Adipocyte (in vitro differentiated cells): ENCODE measurements around the gene TACSTD2.
"Not testable (repeated sequence)": the region's sequence is repeated elsewhere in the genome, so short reads cannot be mapped to it uniquely, and the experiment has no call there.

Experiments used
- DNase-seq: peaks from one replicate; pipeline ENCODE4 v3.0.0-alpha.2; 2015; ENCODE audit warnings: low read depth
- H3K27me3 ChIP-seq: replicated peaks from 2 replicates; pipeline ENCODE4 v1.7.0; 2013; ENCODE audit warnings: mild to moderate bottlenecking, low read length, moderate library complexity; ENCODE audit not compliant: control insufficient read depth, insufficient read depth
- H3K36me3 ChIP-seq: 2 replicates; pipeline ENCODE4 v1.7.0; 2013; ENCODE audit warnings: low read length, mild to moderate bottlenecking, moderate library complexity; ENCODE audit not compliant: control insufficient read depth, insufficient read depth, severe bottlenecking
- H3K4me1 ChIP-seq: 2 replicates; pipeline ENCODE4 v1.7.0; 2013; ENCODE audit warnings: mild to moderate bottlenecking, low read length, moderate library complexity; ENCODE audit not compliant: control insufficient read depth, insufficient read depth
- H3K4me3 ChIP-seq: 2 replicates; pipeline ENCODE4 v1.7.0; 2013; ENCODE audit warnings: mild to moderate bottlenecking, low read length, moderate library complexity
- H3K9ac ChIP-seq: 2 replicates; pipeline ENCODE4 v1.7.0; 2013; ENCODE audit warnings: mild to moderate bottlenecking, low read length, moderate library complexity
- H3K9me3 ChIP-seq: 2 replicates; pipeline ENCODE4 v1.7.0; 2013; ENCODE audit warnings: mild to moderate bottlenecking, low read length, moderate library complexity; ENCODE audit not compliant: control insufficient read depth

The TACSTD2 gene

DNA sequence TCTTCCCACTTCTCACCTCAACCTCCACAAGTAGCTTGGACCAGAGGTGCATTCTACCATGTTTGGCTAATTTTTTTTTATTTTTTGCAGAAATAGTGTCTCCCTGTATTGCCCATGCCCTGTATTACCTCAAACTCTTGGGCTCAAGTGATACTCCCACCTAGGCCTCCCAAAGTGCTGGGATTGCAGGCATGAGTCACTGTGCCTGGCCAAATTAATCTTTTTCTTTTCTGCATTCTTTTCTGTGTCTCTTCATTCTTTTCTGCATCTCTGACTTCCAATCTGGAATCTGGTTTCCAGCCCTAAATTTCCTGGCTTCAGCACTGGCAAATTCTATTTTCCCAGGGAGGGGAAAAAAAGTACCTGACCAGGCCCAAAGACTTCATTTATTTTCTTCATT, 31.2 kb upstream of the TACSTD2 start:
- H3K4me3 ChIP-seq: no peak overlapping the region

DNA sequence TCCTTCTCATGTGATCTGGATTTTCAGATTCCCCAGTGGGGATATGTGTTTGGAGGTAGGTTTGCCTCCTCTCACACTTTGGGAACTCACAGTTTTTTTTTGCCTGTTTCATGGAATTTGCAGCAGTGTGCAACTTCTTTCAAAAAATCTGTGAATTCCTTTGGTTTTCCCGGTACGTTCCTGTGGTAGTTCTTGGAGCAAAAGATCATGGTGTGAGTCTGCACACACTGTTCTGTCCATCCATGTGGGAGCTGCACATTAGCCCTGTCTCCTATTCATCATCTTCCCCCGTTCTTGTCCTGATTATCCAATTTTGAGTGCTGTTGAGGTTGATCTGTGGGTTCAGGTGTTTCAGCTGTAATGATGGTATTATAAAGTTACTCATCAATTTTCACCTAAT, 30.3 kb upstream of the TACSTD2 start:
- no peak for DNase-seq
- Histone ChIP-seq H3K36me3 (no peaks in the 10 kb centered on the region), H3K9me3 (peaks cover 14% of the 10 kb centered on the region), H3K27me3 (no peaks in the 10 kb centered on the region), H3K4me3 (no peak overlapping the region), H3K4me1 (no peaks in the 10 kb centered on the region), H3K9ac (no peak overlapping the region)

More for the DNA sequence above, 31.2 kb upstream of the TACSTD2 start:
- Histone ChIP-seq H3K4me1 (no peaks in the 10 kb centered on the region), H3K9ac (no peak overlapping the region), H3K9me3 (peaks cover 15% of the 10 kb centered on the region), H3K27me3 (no peaks in the 10 kb centered on the region), H3K36me3 (no peaks in the 10 kb centered on the region)
- DNase-seq: no peak

DNA sequence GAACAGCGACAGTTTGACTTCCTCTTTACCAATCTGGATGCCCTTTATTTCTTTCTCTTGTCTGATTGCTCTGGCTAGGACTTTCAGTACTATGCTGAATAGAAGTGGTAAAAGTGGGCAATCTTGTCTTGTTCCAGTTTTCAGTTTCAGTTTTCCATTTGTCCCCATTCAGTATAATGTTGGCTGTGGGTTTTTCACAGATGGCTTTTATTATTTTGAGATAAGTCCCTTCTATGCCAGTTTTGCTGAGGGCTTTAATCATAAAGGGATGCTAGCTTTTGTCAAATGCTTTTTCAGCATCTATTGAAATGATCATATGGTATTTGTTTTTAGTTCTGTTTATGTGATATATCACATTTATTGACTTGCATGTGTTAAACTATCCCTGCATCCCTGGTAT, 24.9 kb upstream of the TACSTD2 start:
- not testable (repeated sequence) for H3K4me1 ChIP-seq, H3K4me3 ChIP-seq, H3K9ac ChIP-seq, H3K9me3 ChIP-seq, H3K27me3 ChIP-seq, DNase-seq, H3K36me3 ChIP-seq

DNA sequence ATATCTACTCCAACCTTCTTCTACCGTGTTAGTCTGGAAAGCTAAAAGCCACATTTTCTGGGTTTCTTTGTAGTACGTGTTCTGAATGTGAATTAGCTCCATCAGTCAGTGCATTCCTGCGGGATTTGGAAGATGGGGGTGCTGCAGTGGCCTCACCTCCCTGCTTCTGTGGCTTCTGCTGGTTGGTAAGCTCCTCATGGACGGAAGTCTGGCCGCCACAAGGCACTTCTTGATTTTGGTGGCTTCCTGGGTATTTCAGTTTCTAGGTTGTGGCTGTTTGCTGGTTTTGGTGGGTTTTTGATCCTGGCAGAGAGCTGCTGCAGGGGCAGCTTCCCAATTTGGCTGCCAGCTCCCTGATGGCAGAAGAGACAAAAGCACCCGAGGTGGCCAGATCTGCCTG, 20.9 kb upstream of the TACSTD2 start:
- Histone ChIP-seq H3K36me3 (no peaks in the 10 kb centered on the region), H3K27me3 (no peaks in the 10 kb centered on the region)
- DNase-seq: no peak

DNA sequence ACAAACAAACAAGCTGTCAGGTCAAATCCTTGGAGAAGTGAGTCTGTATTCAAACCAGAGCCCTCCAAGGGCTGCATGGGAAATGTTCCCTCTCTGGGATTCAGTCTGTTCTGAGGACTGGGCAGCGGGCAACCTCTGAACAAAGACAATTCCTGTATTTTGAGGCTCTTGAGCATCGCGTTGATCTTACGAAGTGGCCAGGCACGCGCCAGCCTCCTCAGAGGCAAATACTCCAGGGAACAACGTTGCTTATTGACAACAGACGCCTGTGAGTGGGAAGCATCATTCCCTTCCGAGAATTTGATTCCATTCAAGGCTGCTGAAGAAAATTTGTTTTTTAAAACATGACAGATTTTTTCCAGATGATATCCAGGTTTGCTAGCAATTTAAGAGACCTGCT, 20.0 kb upstream of the TACSTD2 start:
- no peak overlapping the region for H3K9ac ChIP-seq
- no peaks in the 10 kb centered on the region for H3K9me3 ChIP-seq
- peak; percentile 40 for DNase-seq
- no peaks in the 10 kb centered on the region for H3K27me3 ChIP-seq
- H3K36me3 ChIP-seq: no peaks in the 10 kb centered on the region
- H3K4me3 ChIP-seq: no peak overlapping the region
- H3K4me1 ChIP-seq: peaks cover 26% of the 10 kb centered on the region

More for the DNA sequence above, 20.9 kb upstream of the TACSTD2 start:
- Histone ChIP-seq H3K4me1 (peaks cover 16% of the 10 kb centered on the region), H3K9me3 (no peaks in the 10 kb centered on the region), H3K4me3 (no peak overlapping the region), H3K9ac (no peak overlapping the region)

DNA sequence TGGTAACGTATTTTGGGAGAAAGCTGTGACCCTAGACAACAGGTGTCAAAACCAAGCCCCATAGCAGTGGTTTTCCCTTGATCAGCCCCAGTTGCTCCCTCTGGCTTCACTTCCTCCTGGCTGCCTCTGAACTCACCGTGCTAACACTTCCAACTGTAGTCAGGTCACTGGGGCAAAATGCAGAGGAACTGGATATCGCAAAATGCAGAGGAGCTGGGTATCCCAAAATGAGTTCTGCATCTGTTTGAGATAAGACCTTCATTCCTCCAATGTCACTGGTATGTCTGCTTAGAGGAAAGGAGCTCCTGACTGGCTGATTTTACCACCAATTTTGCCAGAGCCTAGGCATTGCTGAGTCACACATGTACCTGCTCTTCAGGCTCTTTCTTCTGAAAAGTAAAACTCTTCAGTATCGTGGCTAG, 19.6 kb upstream of the TACSTD2 start:
- DNase-seq: peak; percentile 33

DNA sequence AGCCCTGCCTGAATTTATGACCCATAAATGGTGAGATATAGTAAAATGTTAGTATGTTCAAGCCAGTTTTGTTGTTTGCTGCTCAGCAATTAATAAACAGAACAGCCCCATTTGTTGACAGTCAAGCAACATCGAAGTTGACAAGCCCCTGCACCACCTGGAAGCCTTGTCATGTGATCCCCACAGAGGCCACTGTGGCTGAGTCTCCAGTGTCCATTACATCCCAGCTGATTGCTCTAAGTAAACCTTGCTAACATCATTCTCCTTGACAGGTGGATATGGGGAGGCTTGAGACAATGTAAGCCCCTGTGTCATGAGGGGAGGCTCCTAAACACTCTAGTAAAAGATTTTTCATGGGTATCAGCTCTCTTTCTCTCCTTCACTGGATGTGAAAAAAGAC, 17.5 kb upstream of the TACSTD2 start:
- DNase-seq: no peak
- Histone ChIP-seq H3K4me1 (peaks cover 28% of the 10 kb centered on the region), H3K9ac (no peak overlapping the region), H3K4me3 (no peak overlapping the region), H3K27me3 (no peaks in the 10 kb centered on the region), H3K36me3 (no peaks in the 10 kb centered on the region), H3K9me3 (no peaks in the 10 kb centered on the region)

More for the DNA sequence above, 19.6 kb upstream of the TACSTD2 start:
- no peak overlapping the region for H3K4me3 ChIP-seq
- no peaks in the 10 kb centered on the region for H3K9me3 ChIP-seq
- no peaks in the 10 kb centered on the region for H3K27me3 ChIP-seq
- no peaks in the 10 kb centered on the region for H3K36me3 ChIP-seq
- no peak overlapping the region for H3K9ac ChIP-seq
- peaks cover 28% of the 10 kb centered on the region for H3K4me1 ChIP-seq

DNA sequence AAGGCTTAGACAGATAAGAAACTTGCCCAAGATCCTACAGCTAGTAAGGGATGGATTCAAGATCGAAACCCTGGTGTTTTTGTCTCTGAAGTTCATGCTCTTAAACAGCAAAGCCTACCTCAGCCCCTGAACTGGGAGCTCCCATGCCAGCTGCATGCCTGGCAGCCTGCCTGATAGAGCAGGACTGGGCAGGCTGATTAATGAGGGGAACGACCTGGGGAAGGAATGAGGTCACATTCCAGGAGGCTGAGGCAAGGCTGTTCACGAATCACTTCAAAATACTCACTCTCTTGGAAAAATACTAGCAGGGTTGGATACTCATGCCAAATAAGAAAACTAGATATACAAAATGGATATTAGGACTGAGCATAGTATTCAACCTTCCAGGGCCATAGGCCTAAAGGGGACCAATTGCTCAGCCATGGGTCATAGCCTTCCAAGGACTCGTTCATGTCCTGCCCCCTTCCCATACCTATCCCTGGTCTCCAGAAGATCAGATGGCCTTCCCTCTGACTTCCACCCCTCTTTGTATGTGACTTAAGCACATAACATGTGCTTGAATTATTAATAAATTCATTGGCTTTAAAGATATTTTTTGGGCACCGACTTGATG, 15.6 kb upstream of the TACSTD2 start:
- H3K27me3 ChIP-seq: no peaks in the 10 kb centered on the region
- H3K9me3 ChIP-seq: no peaks in the 10 kb centered on the region
- H3K9ac ChIP-seq: no peak overlapping the region
- H3K4me1 ChIP-seq: peaks cover 27% of the 10 kb centered on the region
- no peaks in the 10 kb centered on the region for H3K36me3 ChIP-seq
- H3K4me3 ChIP-seq: no peak overlapping the region
- peak; percentile 84 for DNase-seq

DNA sequence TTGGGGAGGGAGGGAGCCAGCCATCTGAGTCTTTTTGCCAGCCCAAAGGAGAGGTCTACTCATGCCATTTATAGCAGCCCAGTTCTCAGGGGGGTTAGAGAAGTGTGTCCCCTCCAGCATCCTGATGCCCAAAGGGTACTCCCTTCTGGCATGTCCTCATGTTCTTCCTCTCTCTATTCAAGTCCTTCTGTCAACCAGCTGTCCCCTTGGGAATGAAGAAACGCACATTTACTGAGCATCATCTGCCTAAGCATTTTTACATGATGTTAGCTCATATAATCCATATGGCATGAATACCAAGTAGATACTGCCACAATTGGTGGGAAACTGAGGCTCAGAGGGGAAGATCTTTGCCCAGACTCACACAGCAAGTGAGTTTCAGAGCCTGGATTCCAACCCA, 14.8 kb upstream of the TACSTD2 start:
- Histone ChIP-seq H3K36me3 (no peaks in the 10 kb centered on the region), H3K9me3 (no peaks in the 10 kb centered on the region), H3K4me1 (peaks cover 19% of the 10 kb centered on the region), H3K4me3 (no peak overlapping the region), H3K27me3 (no peaks in the 10 kb centered on the region), H3K9ac (no peak overlapping the region)
- DNase-seq: no peak

DNA sequence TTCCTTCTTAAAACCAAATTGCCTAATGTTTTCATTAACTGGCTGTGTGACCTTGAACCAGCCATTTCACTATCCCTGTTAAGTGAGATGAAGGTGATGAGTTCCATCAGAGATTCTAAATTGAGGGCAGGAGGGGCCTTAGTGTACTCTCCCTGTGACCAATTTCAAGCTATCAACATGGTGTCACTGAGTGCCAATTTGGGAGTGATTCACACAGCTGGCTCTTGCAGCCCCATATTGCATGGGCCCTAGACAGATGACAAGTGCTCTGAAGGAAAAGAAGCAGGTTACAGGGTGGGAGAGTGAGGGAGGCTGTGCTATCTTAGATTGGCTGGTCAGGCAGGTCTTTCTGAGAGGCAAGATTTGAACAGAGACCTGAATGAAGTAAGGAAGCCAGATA, 13.0 kb upstream of the TACSTD2 start:
- H3K4me1 ChIP-seq: peaks cover 25% of the 10 kb centered on the region
- H3K27me3 ChIP-seq: no peaks in the 10 kb centered on the region
- H3K9ac ChIP-seq: no peak overlapping the region
- H3K4me3 ChIP-seq: no peak overlapping the region
- no peaks in the 10 kb centered on the region for H3K36me3 ChIP-seq
- no peak for DNase-seq
- no peaks in the 10 kb centered on the region for H3K9me3 ChIP-seq

DNA sequence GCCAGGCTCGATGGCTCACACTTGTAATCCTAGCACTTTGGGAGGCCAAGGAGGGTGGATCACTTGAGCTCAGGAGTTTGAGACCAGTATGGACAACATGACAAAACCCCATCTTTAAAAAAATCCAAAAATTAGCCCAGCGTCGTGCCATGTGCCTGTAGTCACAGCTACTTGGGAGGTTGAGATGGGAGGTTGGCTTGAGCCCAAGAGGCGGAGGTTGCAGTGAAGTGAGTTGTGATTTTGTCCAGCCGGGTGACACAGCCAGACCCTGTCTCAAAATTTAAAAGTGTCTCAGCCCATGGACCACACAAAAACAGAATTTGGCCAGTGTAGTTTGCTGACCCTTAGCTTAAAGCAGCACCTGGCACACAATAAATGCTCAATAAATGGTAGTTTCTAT, 11.3 kb upstream of the TACSTD2 start:
- no peaks in the 10 kb centered on the region for H3K27me3 ChIP-seq
- H3K4me1 ChIP-seq: peaks cover 41% of the 10 kb centered on the region
- DNase-seq: no peak
- no peaks in the 10 kb centered on the region for H3K9me3 ChIP-seq
- H3K36me3 ChIP-seq: no peaks in the 10 kb centered on the region
- no peak overlapping the region for H3K9ac ChIP-seq
- H3K4me3 ChIP-seq: no peak overlapping the region

DNA sequence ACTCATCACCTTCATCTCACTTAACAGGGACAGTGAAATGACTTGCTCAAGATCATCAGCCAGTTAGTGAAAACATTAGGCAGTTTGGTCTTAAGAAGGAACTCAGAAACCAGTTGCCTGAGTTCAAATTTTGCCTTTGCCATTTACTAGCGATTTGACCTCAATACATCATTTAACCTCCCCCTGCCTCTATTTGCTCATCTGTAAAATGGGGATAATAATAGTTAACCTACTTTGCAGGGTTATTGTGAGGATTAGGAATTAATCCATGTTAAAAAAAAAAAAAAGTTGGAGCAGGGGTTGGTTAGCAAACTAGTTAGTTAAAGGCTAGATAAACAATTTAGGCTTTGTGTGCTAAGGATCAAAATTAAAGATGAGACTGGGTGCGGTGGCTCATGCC, 10.6 kb upstream of the TACSTD2 start:
- Histone ChIP-seq H3K36me3 (no peaks in the 10 kb centered on the region), H3K27me3 (no peaks in the 10 kb centered on the region)
- no peak for DNase-seq

More for the DNA sequence above, 10.6 kb upstream of the TACSTD2 start:
- Histone ChIP-seq H3K9me3 (no peaks in the 10 kb centered on the region), H3K4me3 (no peak overlapping the region), H3K9ac (no peak overlapping the region), H3K4me1 (peaks cover 36% of the 10 kb centered on the region)
